Activated CD4-positive, alpha-beta T cell treated with anti-CD3 and anti-CD28 coated beads, Interleukin-2, Interleukin-6, amounts not matched to agents 100 ng/mL and 50 ng/mL, durations not matched to agents 16 hours and 8 hours (primary cell): ENCODE data around the gene WBP11.

Source experiments
- DNase-seq: peaks from one replicate; pipeline ENCODE4 v3.0.0-alpha.2; 2020

Gene WBP11

DNA sequence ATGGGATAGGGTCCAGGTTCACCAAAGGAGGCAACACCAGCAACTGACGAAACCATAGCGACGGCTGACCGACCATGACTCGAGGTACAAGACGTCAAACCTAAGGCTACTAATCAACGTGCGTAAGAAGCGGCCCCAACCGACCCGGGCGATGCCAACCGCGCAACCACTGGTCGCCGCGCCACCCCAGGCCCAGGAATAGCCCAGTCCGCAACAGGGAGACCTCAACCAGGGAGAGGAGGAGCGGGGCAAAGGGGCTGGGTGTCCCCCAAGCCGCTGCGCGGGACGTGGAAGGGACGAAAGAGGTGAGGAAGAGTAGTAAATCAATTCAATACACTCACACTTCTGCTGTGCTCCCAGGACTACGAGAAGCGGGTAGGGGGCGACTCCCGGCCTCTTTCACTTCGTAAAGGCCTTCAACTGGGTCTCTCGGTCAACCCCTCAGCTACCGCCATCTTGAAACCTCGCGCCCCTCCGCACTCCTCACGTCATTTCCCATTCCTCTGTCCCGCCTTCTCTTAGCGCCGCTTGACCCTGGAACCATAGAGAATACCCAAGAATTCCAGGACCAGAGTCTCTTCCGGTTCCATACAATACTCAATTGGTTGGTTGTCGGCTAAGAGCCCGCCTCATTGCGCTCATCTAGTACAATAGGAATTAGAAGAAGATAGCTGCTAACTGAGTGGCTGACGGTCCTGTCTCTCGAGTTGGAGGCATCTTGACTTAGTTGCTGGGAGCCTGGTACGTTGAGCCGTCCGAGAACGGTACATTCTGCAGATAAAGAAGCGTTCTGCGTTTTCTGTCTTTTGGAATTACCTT is at the start of gene WBP11, which contains the start of gene C12orf60:
Gene WBP11, minus strand, starts transcription at position 468 of the 819 bp plus-strand sequence. CDS start 2,095 bp downstream, outside the sequence.
Gene C12orf60, plus strand, starts transcription at position 660 of the 819 bp plus-strand sequence. CDS start 19,266 bp downstream, outside the sequence.
- peak; percentile 96 for DNase-seq

DNA sequence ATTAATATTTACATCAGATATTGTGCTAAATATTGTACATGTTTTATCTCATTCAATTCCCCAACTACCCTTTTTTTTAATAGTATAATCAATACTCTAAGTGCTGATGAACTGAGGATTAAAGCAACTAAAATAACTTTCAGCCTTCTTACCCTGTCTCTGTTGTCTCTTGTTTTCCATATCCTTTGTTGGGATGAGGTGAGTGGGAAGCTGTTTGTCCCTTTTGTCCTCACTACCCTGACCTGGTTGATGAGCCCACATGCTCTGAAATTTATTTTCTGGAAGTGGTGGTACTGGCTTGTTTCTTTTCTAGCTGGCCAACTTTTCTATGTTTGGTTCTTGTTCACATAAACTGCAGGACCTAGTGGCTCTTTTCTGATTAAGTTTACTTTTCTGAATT is 49.6 kb upstream of the WBP11 start:
- no peak for DNase-seq

DNA sequence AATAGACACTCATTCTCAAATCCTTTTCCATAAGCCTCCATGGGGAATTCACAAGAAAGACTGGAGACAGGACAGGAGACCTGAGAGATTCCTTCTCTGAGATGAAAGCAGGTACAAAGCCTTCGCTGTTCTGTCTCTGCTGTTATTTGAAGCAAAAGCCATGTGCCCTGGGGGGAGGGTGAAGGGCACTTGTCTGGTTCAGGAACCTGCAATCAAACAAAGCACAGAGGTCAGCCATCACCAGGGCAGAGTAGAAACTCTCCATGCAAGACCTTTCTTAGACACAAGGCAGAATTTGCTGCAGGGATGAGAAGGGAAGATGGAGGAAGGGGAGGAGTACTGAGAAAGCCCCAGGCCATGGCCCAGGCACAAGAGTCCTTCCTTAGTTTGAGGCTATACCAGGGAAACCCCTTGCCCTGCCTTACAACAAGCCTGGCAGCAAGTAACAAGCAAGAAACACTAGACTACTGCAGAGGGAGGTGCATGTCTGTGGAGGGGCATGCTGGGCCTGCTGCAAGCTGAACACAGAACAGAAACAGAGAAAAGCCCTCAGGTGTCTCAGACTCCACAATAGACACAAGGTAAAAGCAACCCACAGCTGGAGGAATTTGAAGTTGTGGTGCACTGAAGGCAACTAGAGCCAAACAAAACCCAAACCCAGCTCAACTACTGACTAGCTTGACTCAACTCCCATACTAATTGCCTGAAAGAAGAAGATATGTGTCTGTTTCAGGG is 47.8 kb upstream of the WBP11 start:
- DNase-seq: no peak

DNA sequence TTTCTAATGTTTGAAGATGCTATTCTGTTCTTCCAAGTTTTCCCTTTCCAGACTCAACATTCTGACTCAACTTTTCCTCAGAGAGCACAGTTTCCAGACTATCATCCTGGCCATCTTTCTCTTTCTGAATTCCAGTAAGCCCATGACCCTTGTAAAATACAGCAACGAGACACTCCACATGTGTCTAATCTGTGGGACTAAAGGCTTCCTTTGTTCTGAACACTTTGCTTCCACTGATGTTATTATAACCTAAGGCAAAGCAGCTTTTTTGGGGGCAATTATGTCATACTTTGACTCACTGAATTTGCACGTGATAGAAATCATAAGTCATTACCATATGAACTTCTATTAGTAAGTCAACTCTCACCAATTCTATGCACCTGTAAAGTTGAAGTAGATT is 46.4 kb upstream of the WBP11 start:
- DNase-seq: no peak

DNA sequence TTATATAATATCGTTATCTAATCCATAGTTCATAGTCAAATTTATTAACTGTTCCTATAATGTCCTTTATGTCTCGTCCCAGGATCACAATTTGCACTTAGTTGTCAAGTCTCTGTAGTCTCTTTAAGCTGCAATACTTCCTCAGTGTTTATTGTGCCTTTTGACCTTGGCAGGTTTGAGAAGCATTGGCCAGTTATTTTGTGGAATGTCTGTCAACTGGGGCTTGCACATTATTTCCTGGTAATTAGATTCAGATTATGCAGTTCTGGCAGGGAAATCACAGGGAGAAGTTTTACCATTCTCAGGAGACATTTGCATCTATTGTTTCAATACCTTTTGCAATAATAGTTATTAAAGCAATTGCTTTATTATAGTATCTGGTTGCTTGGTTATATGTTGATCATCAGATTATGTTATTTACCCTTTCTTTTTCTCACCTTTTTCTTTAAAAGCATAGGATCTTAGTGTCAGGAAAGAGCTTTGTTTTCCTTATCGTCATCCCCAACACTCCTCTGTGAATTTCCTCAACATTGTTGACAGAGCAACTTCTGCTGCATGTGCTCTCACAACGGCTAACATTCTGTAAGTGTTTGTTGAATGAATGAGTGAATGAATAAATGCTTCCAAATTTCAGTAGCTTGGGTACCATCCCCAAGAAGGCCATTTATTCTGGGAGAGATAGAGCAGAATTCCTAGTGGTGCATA is 43.8 kb upstream of the WBP11 start:
- no peak for DNase-seq

DNA sequence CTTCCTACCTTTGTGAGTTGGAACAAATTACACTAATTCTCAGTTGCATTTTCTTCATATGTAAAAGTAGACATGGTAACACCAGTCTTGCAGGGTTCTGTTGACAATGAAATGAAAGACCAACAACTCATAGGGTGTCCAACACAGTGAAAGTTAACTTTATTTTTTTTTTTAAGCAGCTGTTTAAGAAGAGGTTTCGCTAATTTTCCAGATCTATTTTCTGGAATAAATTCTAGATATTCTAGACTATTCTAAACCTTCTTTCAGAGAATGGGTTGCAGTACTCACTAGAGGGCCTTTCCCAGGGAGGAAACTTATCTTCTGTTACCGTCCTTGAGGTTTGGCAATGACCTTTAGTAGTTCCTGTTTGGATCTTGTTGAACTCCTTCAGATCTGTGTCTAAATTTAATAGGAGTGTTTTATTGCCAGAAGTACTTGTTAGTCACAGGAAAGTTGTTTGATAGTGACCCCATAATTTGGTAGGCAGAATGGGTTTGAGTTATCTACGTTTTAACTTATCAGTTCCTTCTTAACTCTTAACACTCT is 42.8 kb upstream of the WBP11 start:
- DNase-seq: no peak

DNA sequence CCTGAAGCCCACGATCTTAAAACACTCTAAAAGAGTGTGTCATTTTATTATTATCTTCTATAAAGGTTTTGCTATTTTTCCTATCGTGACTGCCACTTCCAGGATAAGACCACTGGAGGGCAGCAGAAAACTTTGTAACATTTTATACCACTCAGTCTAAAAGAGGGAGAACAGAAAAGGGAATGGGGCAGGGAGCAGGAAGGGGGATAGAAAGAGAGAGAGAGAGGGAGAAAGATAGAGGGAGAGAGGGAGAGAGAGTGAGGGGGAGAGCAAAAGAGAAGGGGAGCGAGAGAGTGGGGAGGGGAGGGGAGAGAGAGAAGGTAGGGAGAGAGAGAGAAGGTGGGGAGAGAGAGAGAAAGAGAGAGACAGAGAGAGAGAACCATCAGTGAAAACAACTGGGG is 42.1 kb upstream of the WBP11 start:
- peak; percentile 60 for DNase-seq

DNA sequence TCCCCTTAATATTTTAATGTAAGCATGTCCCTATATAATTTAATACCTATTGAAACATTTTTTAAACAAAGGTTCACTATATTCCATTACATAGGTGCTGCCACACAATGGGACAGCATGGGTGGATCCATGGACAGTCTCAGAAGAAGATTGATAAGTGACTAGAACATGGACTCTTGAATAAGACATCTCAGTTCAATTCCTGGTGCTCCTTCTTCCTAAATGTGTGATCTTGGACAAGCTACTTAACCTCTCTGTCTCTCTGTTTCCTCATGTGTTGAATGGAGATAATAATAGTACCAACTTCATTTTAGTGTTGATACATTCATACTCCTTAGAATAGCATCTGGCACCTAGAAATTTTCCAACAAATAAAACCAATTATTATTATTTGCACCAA is 41.1 kb upstream of the WBP11 start:
- DNase-seq: no peak

DNA sequence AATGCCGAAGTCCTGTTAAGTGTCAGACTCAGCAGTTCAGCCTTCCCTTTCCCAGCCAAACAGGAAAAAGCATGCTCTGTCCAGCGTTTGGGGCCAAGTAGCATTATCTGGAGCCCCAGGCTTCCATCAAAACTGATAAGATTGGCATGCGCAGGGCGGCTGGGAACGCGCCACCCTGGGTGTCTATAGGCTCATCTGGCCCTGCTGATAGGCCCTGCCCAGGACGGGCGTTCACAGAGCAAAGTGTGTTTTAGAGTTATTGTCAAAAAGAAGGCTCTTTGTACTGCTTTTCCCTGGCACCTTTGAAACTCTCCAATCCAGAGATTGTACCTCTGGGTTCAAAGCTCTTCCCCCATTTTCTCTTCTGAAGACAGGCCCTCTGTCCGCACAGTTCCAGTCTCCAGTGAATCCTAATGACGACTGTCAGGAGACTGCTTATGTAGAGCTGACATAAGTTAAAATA is 40.2 kb upstream of the WBP11 start, which contains the start of gene ART4:
Gene ART4, minus strand, starts transcription at position 102 of the 463 bp plus-strand sequence. CDS start 413 bp downstream, outside the sequence.
- DNase-seq: no peak

DNA sequence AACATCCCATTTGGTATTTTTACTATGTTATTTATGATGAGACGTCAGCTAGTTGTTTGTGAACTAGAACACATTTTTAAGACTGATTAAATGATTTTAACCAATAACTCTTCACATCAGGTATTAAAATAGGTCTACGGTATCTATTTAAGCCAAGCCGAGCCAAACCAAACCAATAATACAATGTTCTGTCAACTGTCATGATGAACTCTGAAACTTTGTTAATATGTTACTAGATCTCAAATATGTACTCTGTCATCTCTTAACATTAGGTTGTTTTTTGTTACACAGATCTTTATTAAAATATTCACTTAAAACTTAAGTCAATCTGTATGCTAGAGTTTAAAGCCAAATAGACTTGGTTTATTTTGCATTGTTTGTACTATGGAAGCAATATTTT is 39.0 kb upstream of the WBP11 start:
- no peak for DNase-seq

DNA sequence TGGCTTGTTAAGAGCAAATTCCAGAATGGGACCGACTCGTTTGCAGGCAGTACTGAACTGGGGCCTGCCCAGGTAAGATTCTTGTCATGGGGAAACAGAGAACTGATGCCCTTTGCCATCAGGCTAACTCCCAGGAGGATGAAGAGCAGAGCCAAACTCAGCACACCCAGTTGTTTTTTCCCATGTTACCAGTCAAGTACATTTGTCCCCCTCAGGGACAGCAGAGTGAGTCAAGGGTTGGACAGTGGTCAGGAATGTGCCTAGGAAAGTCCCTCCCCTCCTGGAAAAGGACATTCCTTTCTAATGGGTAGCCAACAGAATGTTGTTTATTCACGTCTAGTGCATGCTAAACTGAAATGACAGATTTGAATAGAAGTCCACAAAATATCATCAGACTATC is 38.5 kb upstream of the WBP11 start:
- DNase-seq: no peak

DNA sequence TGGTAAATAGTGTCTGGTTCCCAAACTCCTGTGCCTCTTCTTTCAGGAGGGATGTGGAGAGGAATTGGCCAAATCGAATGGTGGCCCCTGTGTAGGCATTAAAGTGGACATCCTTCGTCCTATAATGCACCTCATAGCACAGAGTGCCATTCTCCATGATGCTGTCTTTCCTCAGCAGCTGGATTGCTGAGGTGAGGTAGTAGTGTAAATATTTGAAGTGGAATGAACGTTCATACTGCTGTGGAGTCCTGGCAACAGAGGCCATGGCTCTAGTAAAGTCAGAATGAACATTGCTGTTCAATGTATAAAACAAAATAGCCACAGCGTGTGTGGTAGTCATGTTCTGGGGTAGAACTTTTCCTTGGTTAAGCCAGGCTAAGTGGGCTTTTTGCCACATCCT is 37.3 kb upstream of the WBP11 start:
- DNase-seq: no peak

DNA sequence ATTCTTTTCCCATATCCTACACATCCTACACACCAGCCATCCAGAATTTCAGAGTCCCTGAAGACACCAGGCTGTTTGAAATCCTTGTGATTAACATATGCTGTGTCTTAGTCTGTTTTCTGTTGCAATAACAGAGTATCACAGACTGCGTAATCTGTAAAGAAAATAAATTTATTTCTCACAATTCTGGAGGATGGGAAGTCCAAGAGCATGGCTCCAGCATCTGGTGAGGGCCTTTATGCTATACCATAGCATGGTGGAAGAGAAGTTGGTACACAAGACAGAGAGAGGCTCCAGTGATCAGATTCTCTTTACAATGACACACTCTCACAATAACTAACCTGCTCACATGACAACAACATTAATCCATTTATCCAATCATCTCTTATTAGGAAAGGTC is 36.0 kb upstream of the WBP11 start:
- DNase-seq: no peak

DNA sequence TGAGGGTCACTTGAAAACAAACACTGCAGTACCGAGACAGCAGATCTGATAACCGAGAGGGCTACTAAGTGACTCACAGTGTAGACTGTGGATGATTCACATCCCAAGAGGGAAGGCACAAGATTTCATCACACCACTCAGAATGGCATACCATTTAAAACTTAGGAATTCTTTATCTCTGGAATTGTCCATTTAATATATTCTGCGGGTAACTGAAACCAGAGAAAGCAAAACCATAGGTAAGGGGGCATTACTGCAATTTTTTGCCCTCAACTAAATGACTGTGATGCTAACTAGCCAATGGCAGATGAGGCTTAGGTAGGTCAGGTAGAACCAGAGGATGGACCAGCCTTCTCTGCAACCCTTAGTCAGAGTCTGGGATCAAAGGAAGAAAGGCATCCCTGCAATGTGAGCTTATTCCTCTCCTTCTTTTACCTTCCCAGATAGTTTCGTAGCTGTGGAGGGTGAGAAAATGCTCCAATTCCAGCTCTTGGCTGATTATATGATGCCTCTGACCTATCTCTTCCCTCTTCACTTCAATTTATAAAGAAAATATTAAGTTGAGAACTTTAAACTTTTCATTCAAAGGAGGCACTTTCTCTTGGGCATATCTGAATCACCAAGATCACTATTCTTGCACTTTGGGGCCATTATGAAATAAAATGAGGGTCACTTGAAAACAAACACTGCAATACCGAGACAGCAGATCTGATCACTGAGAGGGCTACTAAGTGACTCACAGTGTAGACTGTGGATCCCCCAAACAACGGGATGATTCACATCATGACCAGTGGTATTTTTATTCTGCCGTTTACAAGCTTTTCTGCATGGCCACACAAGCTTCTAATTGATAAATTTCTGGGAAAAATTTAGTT is 33.3 kb upstream of the WBP11 start:
- DNase-seq: no peak

DNA sequence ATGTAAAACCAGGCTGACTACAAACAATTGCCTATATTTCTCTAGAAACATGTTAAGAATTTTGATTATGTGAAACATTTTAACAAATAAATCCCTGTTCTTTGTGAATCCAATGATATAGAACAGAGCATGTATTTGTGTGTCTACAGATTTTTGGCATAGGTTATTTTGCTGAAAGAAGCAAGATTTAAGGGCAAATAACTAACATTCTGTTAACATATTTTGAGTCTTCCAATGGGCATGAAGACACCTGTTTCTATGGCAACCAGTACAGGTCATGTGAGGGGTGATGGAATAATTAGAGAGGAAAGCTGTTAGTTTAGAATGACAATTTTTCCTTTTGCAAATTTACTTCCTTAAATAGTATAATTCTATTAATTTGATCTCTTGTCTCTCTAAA is 31.2 kb upstream of the WBP11 start:
- no peak for DNase-seq

DNA sequence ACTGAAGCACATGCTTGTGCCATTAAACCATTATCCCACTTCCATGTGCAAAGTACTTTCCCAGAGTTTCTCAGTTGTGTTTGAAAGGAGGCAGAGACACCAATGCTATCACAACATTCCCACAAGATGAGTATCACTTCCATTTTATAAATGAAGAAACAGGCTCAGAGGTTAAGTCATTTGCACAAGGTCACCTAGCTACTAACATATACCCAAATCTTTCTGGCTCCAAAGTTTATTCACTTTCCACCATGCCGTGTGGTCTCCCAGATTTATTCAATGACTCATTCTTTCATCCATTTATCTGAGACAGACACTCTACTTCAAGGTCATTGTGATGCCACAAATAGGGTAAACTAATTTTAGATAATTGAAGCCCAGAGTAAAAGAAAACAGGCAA is 30.7 kb upstream of the WBP11 start:
- no peak for DNase-seq

DNA sequence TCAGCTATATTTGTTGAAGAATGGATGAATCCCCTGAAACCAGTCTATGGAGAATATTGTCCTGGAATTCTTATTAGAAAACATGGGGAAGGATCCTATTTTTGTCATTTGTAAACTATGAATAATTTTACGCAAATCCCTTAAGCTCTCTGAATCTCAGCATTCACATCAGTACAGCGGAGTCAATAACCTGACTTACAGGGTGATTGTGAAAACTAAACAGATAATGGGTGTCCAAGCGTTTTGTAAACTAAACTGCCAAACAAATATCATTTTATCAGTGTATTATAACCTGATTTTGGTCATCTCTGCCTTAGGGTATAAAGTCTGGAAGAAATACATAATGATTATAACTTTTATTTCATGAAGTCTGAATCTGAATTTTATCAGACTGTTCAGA is 30.1 kb upstream of the WBP11 start:
- DNase-seq: no peak

DNA sequence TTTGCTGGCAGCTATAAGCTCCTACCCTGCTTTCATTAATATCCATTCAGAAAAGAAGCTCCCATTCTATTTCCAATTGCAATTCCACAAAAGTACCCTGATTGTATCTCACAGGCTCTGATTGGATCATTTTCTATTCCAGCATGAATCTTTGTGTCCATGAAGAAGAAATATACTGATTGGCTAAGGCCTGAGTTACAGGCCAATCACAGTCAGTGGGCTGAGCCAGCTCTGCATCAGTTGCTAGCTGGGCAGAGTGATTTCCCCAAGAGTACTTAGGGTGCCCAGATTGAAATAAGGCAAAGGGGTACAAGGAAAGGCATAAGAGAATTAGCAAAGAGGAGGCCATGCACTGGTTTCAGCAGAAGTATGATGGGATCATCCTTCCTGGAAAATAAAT is 25.6 kb upstream of the WBP11 start:
- DNase-seq: no peak

DNA sequence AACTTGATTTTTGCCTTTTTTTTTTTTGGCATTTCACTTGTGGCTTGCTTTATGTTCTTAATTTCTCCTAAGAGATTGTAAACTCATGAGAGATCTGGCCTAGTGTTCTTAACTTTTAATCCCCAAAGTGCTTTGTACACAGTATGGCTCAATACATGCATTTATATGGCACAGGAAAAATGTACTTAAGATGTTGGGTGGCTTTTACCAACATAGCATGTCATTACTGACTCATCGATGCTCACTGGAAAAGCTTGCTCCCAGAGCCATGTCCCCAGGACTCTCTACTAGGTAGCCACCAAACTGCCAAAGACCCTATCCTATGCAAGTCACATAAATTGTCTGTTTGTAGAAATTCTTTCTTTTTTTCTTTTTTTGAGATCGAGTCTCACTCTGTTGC is 23.8 kb upstream of the WBP11 start:
- DNase-seq: no peak

DNA sequence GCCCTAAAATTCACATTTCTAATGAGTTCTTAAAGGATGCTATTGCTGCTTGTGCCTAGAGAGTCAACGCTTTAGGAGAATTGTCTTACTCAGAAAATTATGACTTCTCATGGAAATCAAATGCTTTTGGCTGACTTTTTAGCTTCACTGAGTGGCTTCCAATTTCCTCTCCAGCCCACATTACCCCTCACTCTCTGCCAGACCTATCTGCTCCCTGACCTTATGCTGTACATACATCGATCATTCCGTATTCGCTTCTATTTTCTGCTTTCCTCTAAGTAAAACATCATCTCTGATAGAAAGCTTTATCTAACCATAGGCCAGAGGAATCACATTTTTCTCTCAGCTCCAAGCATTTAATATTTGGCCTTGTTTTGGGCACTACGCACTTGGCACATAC is 23.2 kb upstream of the WBP11 start:
- no peak for DNase-seq

DNA sequence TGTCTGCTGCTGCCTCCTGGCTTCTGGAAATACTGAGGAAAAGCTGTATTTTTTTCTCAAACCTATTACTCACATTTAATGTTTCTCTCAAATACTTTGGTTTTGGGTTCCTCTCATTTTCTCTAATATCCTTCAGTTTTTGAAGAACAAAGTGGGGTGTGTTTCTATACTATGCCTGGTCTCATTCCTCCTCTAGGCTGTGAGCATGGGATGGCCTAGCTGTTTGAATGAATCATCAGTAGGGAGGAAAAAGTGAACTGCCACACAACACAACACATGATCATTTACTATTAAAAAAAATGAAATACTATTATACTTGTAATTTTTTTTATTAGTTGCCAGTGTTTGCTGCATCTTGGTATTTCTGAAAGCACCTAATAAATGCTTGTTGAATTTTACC is 22.0 kb upstream of the WBP11 start:
- DNase-seq: no peak

DNA sequence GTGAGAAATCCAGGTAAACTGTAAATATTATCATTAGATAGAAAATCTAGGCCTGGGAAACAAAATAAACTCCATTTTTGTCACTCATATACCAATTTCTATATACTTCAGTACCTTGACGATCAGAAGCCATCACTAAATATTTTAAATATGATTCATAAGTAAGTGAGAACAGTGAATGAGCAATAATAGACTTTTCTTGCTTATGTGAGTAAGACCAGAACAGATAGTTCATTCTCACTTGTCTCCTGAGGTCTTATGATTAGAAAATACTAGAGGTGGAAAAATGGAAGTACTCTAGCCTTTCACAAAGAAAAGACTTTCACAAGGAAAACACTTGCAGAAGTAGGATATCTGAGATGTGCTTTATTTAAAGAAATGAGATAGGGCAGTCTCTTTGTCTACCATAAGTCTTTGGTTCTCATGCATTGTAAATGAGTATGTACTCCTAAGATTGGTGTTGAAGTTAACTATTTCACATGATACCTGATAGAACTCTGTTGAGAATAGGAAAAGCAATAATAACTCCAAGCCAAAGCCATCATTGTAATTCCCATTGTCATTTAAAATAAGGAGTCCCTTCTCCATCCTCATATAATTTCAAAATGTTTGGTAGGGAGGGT is 20.8 kb upstream of the WBP11 start:
- DNase-seq: peak; percentile 25
